NCI-H146 treated with DMSO at 0.1 percent for 48 hours (cell line): ENCODE measurements around the gene SREBF2.

Source experiments
- DNase-seq: peaks from one replicate; lab custom pipeline; 2025; ENCODE audit not compliant: unreplicated experiment; lab: John Stamatoyannopoulos, UW

SREBF2 gene

GRCh38 chr22:41919357-41920224 lies 86.7 kb downstream of the SREBF2 start:
- DNase-seq: no peak

DNA sequence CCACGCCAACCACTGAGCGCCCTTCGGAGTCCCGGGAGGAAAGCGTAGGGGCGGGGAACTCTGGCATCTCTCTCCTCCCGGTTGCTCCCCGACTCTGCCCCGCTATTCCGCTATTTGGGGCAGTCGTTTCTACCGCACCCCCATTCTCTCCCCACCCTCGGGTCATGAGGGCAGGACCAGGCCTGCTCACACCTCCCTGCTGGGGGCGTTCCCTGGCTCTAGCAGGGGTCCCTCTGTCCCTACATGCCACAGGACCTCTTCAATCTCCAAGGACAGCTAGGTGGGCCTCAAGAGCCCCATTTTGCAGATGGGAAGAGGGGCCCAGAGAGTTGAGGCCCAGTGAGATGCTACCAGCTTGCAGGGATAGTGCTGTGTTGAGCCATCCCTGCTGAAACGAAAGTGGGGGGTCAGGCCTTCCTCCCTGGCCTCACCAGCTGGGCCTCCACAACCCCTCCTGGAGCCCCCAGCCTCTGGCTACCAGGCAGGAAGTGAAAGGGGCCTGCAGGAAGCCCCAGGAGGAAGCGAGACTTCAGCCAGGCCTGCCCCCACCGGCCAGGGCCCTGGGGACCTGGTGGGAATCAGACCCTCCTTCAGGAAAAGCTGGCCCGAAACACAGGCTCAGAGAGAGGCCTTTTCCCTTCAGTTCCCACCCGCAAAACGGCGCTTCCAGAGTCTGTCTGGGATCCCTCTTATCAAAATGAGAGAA lies 87.5 kb downstream of the SREBF2 start:
- no peak for DNase-seq

DNA sequence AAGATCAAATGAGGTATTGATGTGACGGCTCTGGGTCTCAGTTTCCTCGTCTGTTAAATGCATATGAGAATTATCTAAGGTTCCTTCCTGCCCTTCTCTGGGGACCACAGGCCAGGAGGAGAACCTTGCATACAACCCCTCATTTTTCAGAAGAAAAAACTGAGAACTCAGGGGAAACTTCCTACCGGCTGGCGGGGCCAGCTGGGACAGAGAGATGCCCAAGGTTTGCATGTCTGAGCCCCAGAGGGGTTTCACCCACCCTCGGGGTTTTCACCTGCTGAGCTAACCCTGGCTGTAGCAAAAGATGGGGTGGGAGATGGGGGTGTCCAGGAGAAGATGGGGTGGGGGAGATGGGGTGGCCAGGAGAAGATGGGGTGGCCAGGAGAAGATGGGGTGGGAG lies 89.4 kb downstream of the SREBF2 start:
- DNase-seq: no peak

DNA sequence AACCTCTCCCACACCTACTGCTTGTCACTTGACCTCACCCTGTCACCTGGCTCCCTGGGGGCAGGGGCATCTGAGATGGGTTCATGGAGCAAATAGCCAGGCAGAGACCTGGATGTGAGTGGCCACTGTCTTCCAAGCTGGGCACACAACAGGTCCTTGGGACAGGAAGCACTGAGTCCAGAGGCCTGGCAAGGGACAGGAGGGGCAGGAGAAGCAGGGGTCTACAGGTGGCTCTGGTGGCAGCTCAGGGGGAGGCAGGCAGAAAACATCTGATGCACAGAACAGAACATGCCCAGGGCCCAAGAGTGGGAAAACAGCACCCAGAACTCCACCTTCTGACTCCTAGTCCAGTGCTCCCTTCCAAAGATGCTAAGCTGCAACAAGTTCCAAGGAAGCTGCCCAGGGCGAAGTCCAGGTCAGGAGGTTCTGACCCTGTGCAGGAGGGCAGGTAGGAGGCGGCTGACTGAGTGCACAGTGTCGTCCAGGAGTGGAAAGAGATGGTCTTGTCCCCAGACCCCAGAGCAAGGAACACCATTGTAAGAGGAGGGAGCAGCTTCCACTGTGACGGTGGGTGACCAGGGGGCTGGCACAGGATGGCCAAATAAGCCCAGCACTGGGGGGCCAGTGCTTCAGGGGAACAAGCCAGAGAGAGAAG lies 90.2 kb downstream of the SREBF2 start:
- DNase-seq: no peak

GRCh38 chr22:41923595-41924276 lies 90.8 kb downstream of the SREBF2 start:
- no peak for DNase-seq

GRCh38 chr22:41925783-41926460 lies 93.0 kb downstream of the SREBF2 start:
- DNase-seq: peak; percentile 33

GRCh38 chr22:41927813-41928212 lies 94.9 kb downstream of the SREBF2 start:
- DNase-seq: no peak

DNA sequence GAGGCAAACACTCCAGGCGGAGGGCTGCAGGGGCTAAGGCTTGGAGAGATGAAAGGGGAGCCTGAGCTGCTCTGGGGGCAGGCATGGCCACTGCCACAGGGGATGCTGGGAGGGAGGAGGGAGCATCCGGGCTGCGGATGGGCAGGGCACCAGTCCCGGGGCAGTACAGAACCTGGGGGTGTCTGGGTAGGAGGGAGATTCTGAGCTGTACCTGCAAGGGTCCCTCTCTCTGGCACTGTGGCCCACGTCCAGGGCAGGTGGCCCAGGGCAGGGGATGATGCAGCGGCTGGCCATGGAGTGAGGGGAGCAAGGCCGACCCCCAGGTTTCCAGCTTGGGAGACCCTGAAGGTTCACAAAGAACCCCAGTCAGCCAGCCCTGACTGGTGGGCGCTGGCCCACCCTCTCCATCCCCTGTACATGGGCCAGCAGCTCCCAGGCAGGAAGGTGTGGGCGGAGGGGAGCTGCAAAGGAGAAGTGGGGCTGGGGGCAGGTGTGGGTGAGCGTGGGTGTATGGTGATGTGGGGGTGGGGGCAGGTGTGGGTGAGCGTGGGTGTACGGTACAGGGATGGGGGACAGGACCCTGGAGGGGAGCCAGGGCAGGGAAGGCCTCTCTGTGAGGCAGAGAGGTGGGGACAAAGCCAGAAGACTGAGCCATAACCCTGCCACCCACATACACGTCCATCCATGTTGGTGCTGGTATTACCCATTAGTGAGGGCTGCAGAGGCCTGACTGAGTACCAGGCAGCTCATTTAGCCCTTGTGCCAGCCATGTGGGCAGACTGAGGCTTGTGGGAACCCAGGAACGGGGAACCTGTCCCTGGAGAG lies 95.9 kb downstream of the SREBF2 start:
- no peak for DNase-seq

GRCh38 chr22:41929418-41929810 lies 96.5 kb downstream of the SREBF2 start:
- DNase-seq: no peak

- DNase-seq: no peak
Measured at GRCh38 chr22:41931701-41932269, 98.9 kb downstream of the SREBF2 start.

DNA sequence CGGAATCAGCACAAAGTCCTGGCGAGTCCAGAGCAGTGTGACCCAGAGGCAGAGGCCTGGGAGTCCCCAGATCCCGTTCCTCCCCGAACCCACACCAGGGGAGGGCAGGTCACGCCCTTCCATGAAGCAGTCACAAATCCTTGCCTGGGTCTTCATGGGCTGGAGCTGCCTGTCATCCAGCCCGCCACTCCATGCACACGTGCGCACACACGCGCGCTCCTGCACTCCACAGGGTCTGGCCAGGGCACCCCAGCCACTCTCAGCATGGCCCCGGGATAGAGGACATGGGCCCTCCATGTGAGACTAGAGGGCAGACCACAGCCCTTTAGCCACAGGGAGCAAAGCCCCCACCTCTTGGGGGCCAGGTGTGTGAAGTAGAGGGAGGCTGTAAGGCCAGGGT lies 99.4 kb downstream of the SREBF2 start:
- DNase-seq: no peak

DNA sequence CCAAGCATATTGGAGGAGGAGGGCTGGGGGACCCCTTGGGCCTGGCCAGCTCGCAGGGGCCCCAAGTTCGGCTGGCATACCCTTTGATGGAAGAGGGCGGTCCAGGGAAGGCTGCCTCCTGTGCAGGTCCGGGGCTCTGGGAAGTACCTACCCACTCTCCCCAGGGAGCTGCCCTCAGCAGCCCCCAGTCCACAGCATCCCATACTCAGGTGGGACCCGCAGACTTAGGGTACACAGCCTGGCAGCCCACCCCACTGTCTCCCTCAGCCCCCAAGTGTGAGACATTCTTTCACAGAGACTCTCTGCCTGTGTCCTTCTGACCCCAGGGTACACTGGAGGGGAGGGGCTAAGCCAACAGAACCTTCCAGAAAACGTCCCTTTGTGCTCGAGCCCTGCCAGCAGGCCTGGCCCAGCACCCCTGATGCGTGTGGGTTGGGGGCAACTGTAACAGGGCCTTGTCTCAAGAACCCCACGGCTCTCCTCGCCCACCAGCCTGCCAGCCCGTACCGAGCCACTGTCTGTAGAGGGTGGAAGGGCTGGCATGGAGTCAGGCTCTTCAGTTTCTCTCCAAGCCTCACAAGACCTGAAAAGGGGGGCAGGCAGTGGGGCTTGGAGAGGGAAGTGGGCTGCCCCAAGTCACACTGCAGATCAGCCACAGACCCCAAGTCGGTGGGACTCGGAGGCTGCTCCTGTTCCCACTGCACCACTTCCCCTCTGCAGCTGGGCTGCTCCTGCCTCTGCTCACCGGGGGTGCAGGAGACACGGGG lies 100.7 kb downstream of the SREBF2 start:
- DNase-seq: no peak

DNA sequence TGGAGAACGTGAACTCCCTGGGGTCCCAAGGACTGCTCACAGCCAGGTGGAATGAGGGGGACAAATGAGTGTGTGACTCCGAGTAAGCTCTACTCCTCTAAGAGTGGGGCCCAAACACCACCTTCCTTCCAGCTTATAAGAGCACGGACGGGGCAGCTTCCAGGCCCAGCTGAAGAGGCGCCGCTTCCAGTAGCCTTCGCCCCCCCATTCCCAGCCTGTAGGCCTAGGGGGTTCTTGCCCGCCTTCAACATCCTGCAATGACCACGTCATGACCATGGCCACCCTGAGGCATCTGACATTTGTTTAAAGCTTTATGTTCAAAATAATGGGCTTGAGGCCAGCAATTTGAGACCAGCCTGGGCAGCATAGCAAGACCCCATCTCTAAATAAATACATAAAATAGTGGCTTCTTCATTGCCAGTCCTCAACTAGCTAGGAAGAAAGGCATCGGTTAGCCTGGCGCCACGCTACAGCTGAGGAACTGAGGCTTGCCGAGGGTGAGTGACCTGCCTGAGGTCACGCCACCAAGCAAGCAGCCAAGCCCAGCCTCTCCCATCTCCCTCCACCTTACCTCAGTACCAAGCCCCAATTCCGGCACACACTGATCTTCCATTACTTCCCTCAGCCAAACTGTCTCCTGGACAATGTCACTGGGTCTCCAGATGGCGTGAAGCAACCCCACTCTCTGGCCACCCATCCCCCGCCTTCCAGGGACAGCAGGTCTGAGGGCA lies 101.5 kb downstream of the SREBF2 start:
- no peak for DNase-seq

GRCh38 chr22:41935015-41935351 lies 102.1 kb downstream of the SREBF2 start:
- DNase-seq: no peak

GRCh38 chr22:41935509-41935908 lies 102.6 kb downstream of the SREBF2 start:
- DNase-seq: no peak

GRCh38 chr22:41936894-41937169 lies 103.9 kb downstream of the SREBF2 start:
- no peak for DNase-seq

DNA sequence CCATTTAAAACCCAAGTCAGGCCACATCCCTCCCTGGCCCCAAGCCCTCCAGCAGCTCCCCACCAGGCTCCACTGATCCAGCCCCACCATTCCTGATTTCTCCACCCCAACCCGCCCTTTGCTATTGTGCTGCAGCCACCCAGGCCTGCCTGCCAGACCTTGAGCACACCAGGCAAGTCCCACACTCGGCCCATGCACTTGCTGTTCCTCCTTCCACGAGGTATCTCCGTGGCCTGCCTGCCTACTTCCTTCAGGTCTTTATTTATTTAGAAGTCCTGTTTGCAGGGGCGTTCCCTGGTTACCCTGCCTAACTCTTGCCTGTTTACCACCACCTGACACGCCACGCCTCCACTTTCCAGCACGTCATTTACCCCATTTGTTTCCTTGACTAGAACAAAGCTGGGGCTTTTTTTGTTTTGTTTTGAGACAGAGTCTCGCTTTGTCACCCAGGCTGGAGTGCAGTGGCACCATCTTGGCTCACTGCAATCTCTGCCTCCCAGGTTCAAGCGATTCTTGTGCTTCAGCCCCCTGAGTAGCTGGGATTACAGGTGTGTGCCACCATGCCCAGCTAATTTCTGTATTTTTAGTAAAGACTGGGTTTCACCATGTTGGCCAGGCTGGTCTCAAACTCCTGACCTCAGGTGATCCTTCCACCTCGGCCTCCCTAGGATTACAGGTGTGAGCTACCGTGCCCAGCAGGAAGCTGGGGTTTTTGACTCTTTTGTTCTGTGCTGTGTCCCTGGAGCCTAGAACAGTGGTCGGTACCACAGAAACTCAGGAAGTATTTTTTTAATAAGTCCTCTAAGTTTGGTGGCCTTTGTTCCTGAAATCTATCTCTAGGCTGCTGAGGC lies 107.3 kb downstream of the SREBF2 start:
- no peak for DNase-seq
